Iris pigment epithelial cell (primary cell): Measurements from ENCODE around the gene LPA.
A peak's percentile ranks its signal among the peaks of the same experiment; 100 is the strongest.

ENCODE experiments used
- DNase-seq: peaks from one replicate; pipeline ENCODE4 v3.0.0-alpha.2; 2011; ENCODE audit warnings: low read depth

LPA gene

DNA sequence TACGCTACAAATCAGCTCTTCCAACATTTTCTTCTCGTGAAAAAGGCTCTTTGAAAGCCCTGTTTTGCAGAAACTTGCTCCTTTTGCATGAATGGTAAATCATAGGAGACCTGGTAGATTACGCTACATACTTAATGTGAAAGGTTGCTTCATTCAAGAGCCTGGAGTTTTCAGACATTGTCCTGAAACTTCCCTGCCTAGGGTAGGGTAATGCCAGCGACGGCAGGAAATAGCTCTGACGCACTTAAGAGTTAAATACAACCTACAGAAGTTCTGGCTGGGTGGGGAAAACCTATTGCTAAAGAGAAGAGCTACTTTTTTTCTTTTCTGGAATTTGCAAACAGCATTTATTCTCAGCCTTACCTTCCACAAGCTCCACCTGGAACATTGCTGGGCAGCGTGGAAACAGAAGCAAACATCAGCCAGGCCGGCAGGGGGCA, 144.5 kb downstream of the LPA start:
- peak; percentile 45 for DNase-seq

DNA sequence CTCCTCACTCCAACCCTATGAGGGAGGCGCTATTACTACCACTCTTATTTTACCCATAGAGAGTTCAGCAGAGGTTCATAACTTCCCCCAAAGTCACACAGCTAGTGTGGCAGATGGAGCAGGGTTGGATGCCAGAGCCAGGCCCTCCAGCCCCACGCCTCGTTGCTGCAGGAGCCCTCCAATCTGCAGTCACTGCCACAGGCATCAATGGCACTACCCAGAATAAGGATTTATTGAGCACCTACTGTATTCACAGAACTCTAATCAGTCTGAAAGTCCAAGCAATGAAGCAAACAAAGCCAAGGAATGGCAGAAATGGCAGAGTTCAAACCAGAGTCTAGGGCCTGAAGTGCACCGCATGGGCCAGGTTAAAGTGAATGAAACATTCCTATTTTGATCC, 144.9 kb downstream of the LPA start:
- DNase-seq, result no peak

DNA sequence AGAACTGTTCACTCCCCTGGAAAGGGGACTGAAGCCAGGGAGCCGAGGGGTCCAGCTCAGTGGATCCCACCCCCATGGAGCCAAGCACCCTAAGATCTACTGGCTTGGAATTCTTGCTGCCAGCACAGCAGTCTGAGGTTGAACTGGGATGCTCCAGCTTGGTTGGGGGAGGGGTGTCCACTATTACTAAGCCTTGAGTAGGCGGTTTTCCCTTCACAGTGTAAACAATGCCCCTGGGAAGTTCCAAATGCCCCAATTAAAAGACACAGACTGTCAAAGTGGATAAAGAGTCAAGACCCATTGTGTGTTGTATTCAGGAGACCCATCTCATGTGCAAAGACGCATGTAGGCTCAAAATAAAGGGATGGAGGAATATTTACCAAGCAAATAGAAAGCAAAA, 150.2 kb downstream of the LPA start:
- DNase-seq, result no peak

DNA sequence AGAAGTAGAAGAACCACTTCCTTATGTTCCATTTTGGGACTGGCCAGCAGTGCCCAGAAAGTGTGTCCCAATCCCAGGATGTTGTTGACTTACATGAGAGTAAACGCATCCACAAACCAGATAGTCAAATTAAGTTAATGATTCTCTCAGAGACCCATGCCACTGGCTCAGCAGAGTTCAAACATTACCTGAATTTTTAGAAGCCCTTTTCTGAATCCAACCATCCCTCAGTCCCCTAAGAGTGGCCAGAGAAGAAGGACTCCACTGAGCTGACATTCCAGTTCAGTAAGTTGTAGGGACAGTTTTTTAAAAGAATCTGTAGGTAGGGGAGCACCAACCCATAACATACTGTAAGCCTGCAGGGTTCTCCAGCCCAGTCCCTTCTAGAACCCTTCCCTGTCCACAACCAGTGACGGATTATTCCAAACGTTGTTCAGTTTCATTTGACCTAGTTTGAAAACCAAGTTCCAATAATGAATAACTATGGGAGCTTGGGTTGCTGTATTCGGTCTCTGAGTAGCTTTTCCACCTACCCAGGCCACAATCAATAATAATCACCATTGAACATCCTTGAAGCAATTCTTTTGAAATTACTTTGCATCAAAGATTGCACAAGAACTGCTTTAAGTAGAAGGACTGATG, 153.0 kb downstream of the LPA start:
- no peak for DNase-seq

DNA sequence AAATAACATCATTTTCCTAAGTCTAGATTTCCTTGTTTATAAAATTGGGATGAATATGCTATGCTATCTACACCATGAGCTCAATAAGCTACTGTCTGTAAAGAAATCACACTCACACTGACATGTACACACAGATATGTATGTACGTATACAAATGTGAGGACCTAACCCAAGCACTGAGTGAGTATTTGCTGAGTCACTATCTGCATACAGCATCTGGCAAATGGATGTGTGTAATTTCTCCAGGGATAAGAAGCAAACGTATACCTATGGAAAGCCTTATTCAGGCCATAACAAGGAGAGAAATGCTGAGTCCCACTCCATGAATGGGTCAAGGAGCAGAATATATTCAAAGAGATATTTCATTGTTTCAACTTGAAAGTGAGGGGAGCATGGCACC, 153.9 kb downstream of the LPA start:
- peak; percentile 46 for DNase-seq

DNA sequence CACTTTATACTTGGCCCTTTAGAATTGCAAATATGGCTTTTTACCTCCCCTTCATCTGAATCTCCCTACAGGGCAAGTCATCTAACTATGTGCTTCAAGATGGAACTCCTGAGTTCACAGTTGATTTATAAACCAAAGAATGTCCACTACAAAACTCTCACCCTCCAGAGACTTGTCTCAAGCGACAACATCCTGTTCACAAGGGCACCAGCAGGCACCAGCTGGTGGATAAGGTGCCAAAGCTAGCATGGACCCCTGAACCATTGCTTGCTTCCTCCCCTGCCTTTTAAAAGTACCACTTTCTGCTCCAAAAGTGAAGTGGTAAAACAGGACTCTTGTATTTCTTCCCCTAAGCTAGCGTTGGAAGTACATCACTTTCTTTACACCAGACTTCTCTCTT, 154.5 kb downstream of the LPA start:
- no peak for DNase-seq

DNA sequence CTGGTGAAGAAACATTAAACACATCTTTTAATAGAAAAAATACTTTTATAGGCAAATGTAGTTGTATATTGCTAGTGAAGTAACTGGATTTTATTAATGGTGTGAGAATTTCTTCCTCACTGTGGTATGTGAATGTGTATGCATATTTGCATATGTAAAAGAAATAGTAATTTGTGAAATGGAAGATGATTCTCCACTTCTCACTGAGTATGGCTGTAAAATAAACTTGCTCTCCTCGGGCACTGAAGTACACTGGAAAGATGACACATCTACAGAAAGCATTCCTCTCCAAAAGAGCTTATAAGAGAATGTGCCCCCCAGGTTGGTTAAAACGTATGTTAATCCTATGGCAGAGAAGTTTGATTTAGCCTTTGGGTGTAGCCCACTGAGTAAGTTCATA, 155.5 kb downstream of the LPA start:
- no peak for DNase-seq

DNA sequence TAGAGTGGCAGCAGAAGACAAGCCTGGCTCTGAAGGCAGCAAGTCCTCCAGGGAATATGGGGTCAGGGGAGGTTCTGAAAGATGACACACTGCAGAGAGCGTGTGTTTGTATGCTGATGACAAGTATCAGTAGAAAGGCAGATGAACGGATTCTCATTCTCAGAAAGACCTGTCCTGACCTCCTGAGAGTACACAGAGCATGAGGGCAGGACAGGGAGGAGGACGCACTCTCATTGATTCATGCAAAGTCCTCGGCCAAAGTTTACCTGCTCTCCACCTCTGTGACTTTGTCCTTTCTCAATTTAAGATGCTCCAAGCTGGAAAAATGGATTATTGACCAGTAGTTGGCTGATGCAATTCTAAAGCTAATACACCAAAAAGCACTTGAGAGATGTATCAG, 156.7 kb downstream of the LPA start:
- DNase-seq, result no peak

DNA sequence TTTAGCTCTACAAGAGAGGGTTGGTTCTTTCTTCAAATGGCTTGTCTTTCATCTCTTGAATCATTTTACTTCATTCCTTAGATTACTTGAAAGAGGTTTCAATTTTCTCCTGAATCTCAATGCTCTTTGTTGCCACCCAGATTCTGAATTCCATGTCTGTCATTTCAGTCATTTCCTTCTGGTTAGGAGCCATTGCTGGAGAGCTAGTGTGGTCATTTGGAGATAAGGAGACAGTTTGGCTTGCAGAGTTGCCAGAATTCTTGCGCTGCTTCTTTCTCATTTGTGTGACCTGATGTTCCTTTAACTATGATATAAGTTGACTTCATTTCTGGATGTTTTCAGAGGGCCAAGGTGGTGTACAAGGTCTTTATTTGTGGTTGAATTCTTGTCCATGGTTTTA, 158.1 kb downstream of the LPA start:
- peak; percentile 12 for DNase-seq

DNA sequence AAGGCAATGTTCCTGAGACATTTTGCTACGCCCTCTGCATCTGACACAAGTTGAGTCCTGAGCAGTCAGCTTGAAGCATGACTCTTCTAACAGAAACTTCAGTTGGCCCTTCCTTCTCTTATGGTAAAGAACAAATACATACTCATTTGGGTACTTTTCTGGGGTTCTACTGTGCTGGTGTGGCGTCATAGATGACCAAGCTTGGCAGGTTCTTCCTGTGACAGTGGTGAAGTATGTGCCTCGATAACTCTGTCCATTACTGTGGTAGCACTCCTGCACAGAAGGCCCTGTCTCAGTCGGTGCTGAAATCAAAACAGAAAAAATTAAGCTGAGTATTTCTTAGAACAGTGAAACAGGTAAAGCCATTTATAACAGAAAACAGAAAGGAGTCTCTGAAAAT, 163.4 kb downstream of the LPA start:
- no peak for DNase-seq

DNA sequence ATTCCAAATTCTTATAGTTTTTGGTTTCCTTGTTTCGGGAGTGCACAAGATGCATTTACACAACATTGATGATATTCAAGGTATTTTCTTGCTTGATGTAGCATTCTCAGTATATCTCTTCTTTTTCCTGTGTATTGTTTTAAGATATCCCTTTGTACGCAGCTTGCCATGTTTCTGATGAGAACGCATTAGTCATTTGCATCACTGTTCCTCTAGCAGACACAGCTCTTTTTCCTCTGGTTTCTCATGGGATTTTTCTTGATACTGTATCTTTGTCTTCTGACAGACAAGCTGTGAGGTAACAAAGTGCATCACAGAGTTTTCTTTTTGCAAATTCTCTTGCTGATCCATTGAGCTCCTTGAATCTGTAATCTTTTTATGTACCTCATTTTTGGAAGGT, 169.5 kb downstream of the LPA start:
- no peak for DNase-seq

DNA sequence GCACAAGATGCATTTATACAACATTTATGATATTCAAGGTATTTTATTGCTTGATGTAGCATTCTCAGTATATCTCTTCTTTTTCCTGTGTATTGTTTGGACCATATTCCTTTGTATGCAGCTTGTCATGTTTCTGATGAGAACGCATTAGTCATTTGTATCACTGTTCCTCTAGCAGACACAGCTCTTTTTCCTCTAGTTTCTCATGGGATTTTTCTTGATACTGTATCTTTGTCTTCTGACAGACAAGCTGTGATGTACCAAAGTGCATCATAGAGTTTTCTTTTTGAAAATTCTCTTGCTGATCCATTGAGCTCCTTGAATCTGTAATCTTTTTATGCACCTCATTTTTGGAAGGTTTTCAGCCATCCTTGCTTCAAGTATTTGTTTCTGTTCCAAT, 175.0 kb downstream of the LPA start:
- no peak for DNase-seq

DNA sequence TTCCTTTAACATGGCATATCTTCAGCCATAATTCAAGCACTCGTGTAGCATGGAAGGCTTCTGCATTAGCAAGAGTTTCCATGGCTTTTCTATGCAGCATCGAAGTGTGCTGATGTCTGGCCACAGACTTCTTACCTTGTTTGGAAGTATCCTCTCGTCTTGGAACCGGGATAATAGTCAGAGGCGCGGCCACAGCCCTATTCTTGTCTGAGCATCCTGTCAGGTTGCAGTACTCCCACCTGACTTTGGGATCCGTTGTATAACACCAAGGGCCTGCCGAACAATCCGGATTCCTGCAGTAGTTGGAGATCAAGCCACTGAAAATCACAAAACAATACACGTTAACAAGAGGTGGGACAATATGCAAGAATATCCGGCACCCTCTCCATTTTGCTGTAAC, 177.0 kb downstream of the LPA start:
- no peak for DNase-seq
